GM21367 (cell line): Measurements from ENCODE around the gene STK39.
"Not testable (repeated sequence)": the region's sequence is repeated elsewhere in the genome, so short reads cannot be mapped to it uniquely, and the experiment has no call there.

Source experiments
- ATAC-seq: cut with Tn5 transposase; IDR thresholded peaks from one replicate; pipeline ENCODE4 v1.9.1; 2021; ENCODE audit not compliant: unreplicated experiment

Gene STK39

DNA sequence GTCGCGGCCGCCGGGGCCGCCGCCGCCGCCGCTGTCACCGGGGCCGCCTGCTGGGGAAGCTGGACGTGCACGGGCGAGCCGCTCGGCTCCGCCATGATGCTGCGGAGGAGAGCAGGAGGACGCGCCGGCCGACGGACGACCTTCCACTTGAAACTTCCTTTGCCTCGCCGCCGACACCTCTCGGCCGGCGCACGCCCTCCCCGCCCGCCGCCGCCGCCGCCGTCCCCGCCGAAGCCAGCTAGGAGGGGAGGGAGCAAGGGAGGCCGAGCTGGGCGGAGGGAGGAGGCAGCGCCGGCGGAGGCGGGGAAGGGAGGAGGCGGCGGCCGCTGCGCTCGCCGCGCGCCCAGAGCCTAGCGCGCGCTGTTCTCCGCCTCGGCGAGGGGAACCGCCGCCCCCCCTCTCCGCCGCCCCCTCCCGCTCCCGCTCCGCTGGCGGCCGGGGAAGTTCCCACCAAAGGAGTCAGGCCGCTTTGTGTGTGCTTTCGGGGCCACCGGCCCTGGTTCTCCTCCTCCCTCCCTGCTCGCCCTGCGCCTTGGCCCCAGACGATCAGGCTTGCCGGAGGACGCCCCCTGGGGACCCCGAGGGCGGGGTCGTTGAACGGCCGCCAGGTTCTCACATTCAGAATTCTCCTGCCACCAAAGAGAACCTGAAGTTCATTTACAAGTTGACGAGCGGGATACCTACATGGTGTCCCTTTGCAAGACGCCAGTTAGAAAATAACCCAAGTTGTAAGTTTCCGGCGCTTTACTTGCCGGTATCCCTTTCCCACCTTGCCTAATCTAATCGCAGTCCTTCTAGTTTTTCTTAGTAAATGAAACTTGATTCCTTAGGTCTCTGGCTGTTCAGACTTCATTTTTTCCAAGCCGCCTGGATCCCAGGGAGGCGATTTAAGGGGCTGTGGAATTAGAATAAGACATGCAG lies at the start of gene STK39:
Gene STK39, minus strand, starts transcription at position 255 of the 921 bp plus-strand sequence. Its CDS starts 160 bp downstream, at position 95.
- peak; percentile 84 for ATAC-seq

DNA sequence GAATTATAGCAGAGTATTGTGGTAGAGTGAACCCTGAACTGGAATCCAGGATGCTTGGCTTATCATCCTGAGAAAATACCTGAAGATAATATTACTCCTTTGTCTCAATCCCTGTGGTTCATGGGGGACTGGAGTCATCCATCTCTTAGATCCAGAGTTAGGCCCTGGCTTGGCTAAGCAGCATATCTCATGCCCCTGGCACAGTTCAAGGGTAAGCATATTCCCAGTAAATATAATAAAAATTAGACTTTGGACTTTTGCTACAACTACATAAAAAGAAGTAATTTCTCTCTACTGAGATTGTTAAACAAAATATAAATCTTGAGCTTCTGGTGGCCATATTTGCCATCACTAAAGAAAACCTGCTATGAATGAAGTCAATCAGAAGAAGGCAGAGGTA lies 47.7 kb upstream of the STK39 start:
- no peak for ATAC-seq

DNA sequence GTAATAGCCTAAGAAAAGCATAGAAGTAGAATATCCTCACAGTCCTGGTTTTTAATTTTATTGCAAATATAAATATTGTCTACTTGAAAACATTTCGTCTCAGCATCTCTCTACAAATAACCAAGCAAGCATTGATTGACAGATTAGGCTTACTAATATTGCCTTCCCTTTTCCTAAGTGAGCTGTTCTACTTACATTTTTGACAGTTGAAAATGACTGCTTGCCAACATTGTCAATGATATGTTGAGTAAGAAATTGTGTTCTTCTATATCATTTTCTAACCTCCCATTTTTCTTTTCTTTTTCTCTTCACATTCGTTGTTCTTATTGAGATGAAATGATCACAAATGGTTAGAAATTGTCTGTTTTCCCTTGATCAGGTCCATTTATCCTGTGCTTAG lies 47.0 kb upstream of the STK39 start:
- no peak for ATAC-seq

DNA sequence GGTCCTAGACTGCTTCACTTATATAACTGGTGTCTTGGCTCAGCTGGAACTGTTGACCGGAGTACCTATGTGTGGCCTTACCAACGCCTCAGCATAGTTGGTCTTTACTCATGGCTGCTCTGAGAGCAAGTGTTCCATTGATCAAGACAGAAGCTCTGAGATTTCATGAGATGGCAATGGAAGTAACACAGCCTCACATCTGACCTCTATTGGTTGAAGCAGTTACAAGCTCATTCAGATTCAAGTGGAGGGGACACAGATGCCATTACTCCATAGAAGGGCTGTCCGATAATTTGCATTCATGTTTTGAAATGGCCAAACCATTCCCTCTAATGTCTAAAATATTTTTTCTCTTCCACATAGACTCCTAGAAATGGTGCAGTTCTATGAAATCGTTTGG lies 46.4 kb upstream of the STK39 start:
- ATAC-seq, result no peak

DNA sequence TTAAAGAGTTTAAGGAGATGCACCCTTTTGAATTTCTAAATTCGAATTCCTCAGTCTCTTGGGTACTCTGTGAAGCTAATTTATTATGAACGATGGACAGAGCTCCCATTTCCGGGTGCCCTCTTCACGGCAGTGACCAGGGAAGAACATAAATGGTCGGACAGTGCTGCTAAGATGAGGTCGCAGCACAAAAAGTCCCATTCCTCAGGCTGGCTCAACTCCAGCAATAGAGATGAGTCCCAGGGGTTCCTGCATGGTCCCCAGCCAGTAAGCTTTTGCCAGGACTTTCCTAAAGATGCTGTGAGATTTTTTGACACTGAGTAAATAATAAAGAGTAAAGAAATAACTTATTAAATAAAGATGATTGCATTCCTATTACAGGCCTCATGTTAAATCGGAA lies 43.0 kb upstream of the STK39 start:
- ATAC-seq, result no peak

DNA sequence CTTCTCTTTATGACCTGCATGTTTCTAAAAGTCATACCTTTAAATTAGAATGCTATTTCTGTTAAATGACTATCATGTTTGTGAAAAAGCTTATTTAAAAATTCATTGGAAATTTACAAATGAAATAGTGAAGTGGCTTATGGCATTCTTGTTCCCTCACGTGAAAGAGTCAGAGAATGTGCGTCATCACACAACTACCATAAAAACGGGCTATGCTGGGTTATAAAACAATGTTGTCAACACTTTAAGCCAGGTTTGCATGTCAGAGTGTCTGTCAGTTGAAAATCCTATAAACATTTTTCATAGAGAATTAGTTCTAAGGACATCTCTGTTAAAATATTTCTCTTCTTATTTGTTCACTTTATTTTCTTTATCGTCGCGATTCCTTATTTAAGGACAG lies 42.5 kb upstream of the STK39 start:
- no peak for ATAC-seq

DNA sequence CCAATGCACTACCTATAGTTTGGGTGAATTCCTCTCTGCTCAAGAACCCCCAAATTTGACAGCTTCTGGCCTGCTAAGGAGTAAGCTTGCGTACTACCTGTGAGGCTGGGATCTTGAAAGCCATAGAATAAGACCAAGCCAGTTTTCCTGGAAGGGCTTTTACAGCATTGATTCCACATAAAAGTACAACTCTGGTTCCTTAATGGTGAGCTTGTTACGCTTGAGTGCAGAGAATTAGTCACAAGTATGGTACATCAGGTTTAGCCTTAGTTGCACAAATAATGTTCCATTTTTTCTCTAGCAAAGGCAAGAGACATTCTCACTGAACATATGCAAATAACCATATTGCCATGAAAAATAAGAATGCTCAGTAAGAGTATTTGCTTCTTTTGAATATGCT lies 39.1 kb upstream of the STK39 start:
- ATAC-seq, result no peak

DNA sequence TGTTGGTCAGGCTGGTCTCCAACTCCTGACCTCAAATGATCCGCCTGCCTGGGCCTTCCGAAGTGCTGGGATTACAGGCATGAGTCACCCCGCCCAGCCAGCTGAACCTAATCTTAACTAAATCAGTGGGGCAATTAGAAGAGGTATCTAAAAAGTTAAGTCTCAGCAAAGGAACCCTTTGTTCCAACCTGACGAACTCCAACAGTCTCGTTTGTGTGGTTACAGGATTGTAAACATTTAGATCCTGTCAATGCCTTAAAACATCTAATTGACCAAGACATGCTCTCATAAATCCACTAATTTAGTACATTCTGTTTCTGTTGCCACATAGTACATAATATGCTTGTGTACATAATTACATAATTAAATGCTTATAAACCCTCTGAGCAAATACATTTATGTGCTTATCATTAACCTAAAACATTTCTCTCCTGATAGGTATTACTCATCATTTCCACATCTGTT lies 31.1 kb upstream of the STK39 start:
- no peak for ATAC-seq

DNA sequence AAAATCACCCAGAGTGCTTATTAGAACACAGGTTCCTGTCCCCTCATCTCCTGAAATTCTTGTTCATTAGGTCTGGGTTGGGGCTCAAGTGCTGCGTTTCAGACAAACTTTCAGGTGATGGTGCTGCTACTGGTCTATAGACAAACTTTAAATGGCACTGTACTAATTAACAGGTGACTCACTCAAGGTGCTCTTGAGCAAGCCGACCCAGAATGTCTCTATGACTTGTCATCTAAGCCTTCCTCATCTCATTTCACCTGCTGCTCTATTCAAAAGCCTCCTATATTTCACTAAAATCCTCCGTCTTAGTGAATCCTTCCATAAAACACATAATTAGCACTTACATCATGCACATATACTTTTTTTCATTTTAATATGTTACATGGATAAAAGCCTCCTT lies 29.9 kb upstream of the STK39 start:
- ATAC-seq, result no peak

DNA sequence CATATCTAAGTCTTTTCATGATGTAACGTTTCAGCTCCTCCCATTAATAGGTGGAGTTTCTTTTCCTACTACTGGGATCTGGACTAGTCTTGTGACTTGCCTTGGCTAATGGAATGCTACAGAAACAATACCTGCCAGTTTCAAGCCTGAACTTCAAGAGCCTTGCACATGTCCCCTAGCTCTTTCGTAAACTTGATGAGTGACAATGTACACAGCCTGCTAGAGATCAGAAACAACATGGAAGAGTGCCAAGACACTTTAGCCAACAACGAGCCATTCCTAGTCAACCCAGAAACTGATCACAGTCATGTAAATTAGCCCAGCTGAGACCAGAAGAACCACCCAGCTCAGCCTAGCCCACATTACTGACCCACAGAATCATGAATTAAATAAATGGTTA lies 24.8 kb upstream of the STK39 start:
- ATAC-seq, result no peak

DNA sequence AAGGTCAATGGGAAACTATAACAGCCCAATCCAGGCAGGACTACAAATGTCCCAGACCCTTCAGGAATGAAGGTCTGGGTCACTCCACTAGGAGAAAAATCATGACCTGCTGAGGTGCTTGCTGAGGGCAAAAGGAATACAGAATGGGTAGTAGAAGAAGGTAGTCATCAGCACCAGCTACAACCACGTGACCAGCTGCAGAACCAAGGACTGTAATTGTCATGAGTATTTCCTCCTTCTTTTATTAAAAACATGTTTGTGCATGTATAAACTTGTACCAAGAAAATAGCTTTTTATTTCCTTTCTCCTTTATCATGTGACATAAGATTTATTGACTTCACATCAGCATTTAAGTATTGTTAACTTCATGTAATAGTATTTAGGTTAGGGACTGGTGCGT lies 15.5 kb upstream of the STK39 start:
- ATAC-seq, result not testable (repeated sequence)

DNA sequence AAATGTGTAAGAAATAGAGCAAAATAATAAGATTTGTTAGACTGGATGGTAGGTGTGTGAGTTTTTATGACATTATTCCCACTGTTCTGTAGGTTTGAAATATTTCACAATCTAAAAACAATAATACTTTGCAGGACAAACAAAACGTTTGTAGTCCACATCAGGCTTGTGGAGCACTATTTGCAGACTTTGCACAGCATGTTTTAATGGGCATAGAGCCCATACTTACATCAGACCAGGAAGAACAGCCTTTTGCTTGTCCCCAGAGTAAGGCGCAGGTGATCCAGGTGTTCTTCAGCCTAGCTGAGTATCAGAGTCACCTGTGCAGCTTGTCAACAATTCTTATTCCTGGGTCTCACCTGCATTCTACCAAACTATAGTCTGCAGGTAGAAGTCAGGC lies 9.1 kb upstream of the STK39 start:
- no peak for ATAC-seq

DNA sequence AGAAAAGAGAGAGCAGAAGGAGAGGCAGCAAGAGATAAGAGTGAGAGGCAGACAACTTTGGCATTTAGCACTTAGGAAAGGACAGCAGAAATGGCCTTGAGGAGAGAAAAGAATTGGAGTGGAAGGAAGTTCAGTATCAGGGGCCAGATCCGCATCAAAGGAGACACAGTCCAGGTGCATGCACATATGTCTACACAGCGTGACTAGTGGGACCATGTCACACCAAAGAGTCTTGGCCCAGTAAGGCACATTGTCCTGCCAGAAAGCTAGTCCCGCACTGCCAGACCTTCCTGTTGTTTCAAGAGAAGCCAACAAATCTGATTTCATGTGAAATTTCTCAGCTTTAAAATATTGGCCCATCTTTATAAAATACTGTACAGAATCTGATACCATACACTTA lies 8.5 kb upstream of the STK39 start:
- ATAC-seq, result no peak

DNA sequence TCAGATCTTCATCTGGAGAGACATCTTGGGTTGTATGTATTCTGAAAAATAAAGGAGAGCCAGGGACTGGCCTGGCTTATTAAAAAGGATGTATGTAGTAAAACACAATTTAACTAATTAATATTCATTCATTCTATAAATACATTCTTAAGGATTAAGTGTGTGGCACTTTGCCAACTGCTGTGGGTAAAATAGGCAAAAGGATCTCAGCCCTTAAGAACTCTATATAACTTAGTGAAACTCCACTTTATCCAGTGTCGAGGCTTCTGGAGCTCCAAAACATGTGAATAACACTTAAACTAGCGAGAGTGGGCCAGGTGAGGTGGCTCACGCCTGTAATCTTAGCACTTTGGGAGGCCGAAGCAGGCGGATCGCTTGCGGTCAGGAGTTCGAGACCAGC lies 7.7 kb upstream of the STK39 start:
- no peak for ATAC-seq

DNA sequence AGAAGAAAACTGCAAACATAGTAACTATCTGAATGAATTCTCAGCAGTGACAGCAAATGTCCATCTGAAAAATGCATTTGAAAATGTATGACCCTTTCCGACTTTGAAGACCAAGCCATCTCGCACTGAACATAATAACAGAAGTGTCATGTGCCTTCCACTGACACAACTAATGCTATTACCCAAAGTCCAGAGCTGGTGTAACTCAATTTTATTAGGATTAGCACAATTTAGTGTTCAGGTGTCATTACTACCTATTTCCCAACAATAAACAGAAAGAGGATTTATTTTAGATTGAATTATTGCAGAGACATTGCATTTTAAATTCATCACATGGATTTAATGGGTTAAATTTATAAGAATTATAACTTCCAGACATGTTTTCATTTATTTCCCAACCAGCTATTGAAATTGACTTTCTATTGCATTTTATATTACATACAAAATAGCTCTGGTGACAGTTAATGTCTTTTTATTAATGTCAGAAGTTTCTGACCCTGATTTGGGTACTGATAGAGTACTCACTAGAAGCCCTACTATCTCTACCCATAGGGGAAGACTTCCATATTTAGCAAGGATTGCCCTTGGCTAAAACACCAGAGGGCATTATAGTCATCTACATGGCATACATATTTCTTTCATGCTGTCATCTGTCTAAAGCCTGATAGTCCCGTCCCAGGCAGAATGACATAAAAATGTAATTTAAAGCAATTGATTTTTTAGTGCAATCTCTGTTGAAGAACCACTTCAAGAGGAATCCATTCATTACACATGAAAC lies 7.0 kb upstream of the STK39 start:
- no peak for ATAC-seq

DNA sequence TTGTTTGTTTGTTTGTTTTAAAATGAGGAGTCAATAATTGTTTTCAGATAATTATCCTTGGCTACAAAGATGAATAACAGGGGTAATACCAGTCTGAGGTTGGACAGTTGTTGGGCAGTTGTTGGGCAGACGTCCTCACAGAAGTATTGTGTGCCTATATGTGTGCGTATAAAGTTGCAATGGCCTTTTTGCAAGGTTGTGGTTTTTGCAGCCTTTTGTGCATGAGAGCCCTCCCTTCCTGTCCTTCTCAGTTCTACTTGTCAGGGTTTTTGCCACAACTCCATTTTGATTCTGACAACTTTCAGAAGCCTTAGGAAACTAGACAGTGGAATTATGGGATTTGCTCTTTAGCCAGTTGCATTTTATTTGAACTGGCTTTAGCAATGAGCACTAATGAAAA lies 6.0 kb upstream of the STK39 start:
- ATAC-seq, result no peak

DNA sequence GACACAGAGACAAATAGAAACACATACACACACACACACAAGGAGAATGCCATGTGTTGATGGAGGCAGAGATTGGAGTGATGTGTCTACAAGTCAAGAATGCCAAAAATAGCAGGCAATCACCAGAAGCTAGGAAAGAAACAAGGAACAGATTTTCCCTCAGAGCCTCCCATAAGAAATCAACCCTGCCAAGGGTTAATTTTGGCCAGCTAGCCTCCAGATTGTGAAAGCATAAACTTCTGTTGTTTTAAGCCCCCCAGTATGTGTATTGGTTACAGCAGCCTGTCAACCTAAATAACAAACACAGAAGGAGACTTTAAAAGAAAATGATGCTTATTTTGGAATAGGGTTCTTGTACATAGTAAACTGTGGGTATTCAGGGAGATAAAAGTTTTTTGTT lies 5.6 kb upstream of the STK39 start:
- no peak for ATAC-seq

DNA sequence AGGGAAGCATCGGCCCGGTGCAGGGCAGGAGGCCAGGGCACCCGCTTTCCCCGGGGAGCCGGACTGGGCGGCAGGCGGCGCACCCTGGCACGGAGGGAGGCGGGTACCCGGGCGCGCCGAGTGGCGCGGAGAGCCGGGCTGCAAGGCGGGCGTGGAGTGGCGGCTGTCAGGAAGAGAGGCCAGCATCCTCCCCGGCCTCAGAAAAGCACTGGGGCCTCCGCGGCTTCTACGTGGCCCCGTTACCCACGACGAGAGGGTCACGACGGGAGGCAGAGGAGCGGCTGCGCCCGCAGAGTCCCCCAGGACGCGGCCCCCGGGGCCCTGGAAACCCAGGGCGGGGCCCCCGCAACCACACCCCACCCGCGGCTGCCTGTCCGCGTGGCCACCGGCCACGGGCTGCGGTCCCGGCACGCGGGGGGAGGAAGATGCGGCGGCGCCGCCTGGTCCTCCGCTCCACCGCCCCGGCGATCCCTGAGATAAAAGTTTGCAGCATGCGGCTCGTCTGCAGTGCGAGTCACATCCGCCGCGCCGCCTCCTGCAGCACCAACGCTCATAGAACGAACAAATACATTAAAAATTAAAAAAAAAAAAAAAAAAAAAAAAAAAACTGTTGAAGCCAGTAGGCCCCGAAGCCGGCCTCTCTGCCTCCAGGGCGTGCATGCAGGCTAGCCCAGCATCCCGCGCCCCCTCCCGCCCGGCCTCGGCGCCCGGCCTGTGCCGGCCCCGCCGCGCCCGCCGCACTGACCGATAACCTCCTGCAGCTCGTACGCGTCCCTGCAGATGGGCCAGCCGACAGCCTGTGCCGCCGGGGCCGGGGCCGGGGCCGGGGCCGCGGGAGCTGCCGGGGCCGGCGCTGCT lies 683 bp downstream of the STK39 start:
- peak; percentile 48 for ATAC-seq

DNA sequence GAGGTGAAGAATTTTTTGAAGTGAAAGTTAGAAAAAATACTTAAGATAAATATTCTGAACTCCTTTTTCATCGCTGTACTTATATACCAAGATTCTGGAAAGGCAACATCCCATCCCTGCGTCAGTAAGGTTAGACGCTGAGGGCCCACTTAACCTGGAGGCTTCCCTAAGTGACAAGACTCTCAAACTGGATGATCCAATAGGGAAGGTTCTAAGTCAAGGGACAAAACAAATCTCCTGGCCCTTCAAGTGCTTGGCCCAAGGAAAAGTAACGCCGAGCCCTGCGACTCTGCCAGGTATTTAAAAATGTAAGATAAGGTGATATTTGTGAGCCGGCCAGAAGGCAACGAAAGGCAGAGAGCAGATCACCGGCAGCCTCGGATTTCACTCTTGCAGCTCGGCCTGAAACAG lies 1.3 kb downstream of the STK39 start:
- no peak for ATAC-seq

DNA sequence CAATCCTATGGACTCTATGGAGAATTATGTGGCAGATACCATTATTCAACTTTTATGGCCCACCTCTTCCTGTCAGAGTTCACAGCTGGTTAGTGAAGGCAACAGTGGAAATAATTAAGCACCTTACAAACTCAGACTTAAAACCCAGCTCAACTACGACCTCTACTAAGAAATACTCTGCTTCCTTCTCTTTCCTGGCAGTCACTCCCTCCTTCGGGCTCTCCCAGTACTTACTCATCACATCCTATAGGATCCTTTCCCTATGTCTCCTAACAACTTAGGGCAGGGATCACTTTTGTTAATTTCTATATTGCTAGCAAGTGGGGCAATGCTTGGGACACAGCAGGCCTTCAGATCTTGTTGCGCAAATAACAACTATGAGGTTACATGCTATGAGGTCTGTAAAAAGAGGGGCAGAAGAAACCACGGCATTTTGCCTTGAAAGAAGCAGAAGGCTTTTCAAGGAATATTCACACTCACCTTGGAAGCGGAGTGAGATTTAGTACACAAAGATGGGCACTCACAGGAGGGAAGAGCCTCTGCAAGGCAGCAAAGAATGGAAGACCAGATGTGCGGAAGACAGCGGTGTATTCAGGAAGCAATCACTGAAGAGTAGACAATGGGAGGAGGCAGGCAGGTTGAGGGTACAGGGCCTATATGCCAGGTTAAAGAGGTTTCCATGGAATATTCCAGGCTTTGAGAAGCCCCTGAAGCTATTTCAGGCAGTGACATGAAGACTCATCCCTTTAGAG lies 2.1 kb downstream of the STK39 start:
- ATAC-seq, result no peak
